OCI-LY1 (cell line): Measurements from ENCODE around the gene PIK3R1.
"Not testable (repeated sequence)": the region's sequence is repeated elsewhere in the genome, so short reads cannot be mapped to it uniquely, and the experiment has no call there.

Experiments used
- H2AFZ ChIP-seq: fragments of 200-600 bp; sonication (generic), shearing (Covaris generic); 2 replicates; pipeline ENCODE4 v1.6.0; 2014; ENCODE audit warnings: antibody characterized with exemption, mild to moderate bottlenecking, low read length
- H3F3A ChIP-seq: fragments of 200-600 bp; sonication (generic), shearing (Covaris generic); 2 replicates; pipeline ENCODE4 v1.6.0; 2014; ENCODE audit warnings: mild to moderate bottlenecking, antibody characterized with exemption, low read length, moderate library complexity; ENCODE audit not compliant: insufficient read depth
- H3K27ac ChIP-seq: fragments of 200-600 bp; sonication (generic); 2 replicates; pipeline ENCODE4 v1.5.1; 2014; ENCODE audit warnings: low read length, mixed run types, mild to moderate bottlenecking, low read depth; ENCODE audit not compliant: poor library complexity, severe bottlenecking
- H3K27me3 ChIP-seq: fragments of 200-600 bp; sonication (generic); 2 replicates; pipeline ENCODE4 v1.6.0; 2014; ENCODE audit warnings: antibody characterized with exemption, mild to moderate bottlenecking, low read length, moderate library complexity; ENCODE audit not compliant: insufficient read depth
- H3K36me3 ChIP-seq: fragments of 200-600 bp; sonication (generic); 2 replicates; pipeline ENCODE4 v1.6.1; 2014; ENCODE audit warnings: mild to moderate bottlenecking, antibody characterized with exemption, low read length, moderate library complexity, mixed read lengths; ENCODE audit not compliant: insufficient read depth
- H3K4me1 ChIP-seq: fragments of 200-600 bp; sonication (generic); 2 replicates; pipeline ENCODE4 v1.5.1; 2014; ENCODE audit warnings: mild to moderate bottlenecking, low read length, moderate library complexity; ENCODE audit not compliant: insufficient read depth, severe bottlenecking
- H3K4me2 ChIP-seq: fragments of 200-600 bp; sonication (generic), shearing (Covaris generic); 2 replicates; pipeline ENCODE4 v1.6.1; 2014; ENCODE audit warnings: low read length
- H3K4me3 ChIP-seq: fragments of 200-600 bp; sonication (generic); 2 replicates; pipeline ENCODE4 v1.5.1; 2014; ENCODE audit warnings: low read length, low read depth, mild to moderate bottlenecking, mixed read lengths; ENCODE audit not compliant: poor library complexity, severe bottlenecking
- H3K79me2 ChIP-seq: fragments of 200-600 bp; shearing (Covaris generic); 2 replicates; pipeline ENCODE4 v1.6.1; 2016; ENCODE audit warnings: mixed run types, low read length, mixed read lengths; ENCODE audit not compliant: insufficient read depth
- H3K9ac ChIP-seq: fragments of 200-600 bp; sonication (generic), shearing (Covaris generic); 2 replicates; pipeline ENCODE4 v1.6.1; 2014; ENCODE audit warnings: mild to moderate bottlenecking, low read length, mixed read lengths
- H3K9me2 ChIP-seq: fragments of 200-600 bp; sonication (generic), shearing (Covaris generic); 2 replicates; pipeline ENCODE4 v1.6.1; 2014; ENCODE audit warnings: low read depth, mild to moderate bottlenecking, low read length, mixed read lengths
- H3K9me3 ChIP-seq: fragments of 200-600 bp; shearing (Covaris generic); 2 replicates; pipeline ENCODE4 v1.6.1; 2014; ENCODE audit warnings: low read length, mixed read lengths
- H4K20me1 ChIP-seq: fragments of 200-600 bp; sonication (generic), shearing (Covaris generic); 2 replicates; pipeline ENCODE4 v1.6.0; 2016; ENCODE audit warnings: mild to moderate bottlenecking, low read length; ENCODE audit not compliant: insufficient read depth
- CTCF ChIP-seq: fragments of 200-600 bp; sonication (generic), shearing (Covaris generic); IDR thresholded peaks from 2 replicates; pipeline ENCODE4 v1.5.1; 2017; ENCODE audit warnings: mild to moderate bottlenecking, antibody characterized with exemption, low read length, moderate library complexity, mixed read lengths
- EZH2 ChIP-seq: fragments of 200-600 bp; sonication (generic), shearing (Covaris generic); IDR thresholded peaks from 2 replicates; pipeline ENCODE4 v1.8.0; 2017; ENCODE audit warnings: borderline replicate concordance, mixed run types, mild to moderate bottlenecking, antibody characterized with exemption, low read length, moderate library complexity, mixed read lengths

The PIK3R1 gene

GRCh38 chr5:68200288-68200687, 15.3 kb upstream of the PIK3R1 start:
- Histone ChIP-seq H3K36me3 (no peaks in the 10 kb centered on the region), H3K9me2 (no peaks in the 10 kb centered on the region), H3K9ac (no peak overlapping the region), H4K20me1 (no peaks in the 10 kb centered on the region), H2AFZ (no peak overlapping the region), H3K4me3 (no peak overlapping the region), H3F3A (no peaks in the 10 kb centered on the region), H3K27me3 (0 out of 2 replicates have a peak, but pooled peaks cover 5% of the 10 kb centered on the region), H3K4me2 (no peak overlapping the region), H3K4me1 (peaks cover 5% of the 10 kb centered on the region), H3K9me3 (no peaks in the 10 kb centered on the region), H3K79me2 (no peaks in the 10 kb centered on the region), H3K27ac (no peak overlapping the region)
- no peak for TF ChIP-seq EZH2
- no peak for TF ChIP-seq CTCF

- H4K20me1 ChIP-seq, H3K9ac ChIP-seq, H3K27me3 ChIP-seq, H3K9me2 ChIP-seq, H3K27ac ChIP-seq, H2AFZ ChIP-seq, H3K36me3 ChIP-seq, H3K4me3 ChIP-seq, H3F3A ChIP-seq, H3K79me2 ChIP-seq, H3K9me3 ChIP-seq, H3K4me2 ChIP-seq, H3K4me1 ChIP-seq: not testable (repeated sequence)
These were observed 4.9 kb upstream of the PIK3R1 start for GRCh38 chr5:68210654-68211053.

- H4K20me1 ChIP-seq, result no peaks in the 10 kb centered on the region
- TF ChIP-seq EZH2, result no peak
- 0 out of 2 replicates have a peak, but pooled peaks cover 3% of the 10 kb centered on the region for H3K9me3 ChIP-seq
- peaks cover 26% of the 10 kb centered on the region for H3K4me1 ChIP-seq
- H3K9me2 ChIP-seq, result no peaks in the 10 kb centered on the region
- 0 out of 2 replicates have a peak, but pooled peaks cover 3% of the 10 kb centered on the region for H3K36me3 ChIP-seq
- peak overlapping the region; percentile 90 for H3K27ac ChIP-seq
- peak overlapping the region; percentile 91 for H3K9ac ChIP-seq
- no peaks in the 10 kb centered on the region for H3F3A ChIP-seq
- peak overlapping the region; percentile 82 for H3K4me2 ChIP-seq
- H2AFZ ChIP-seq, result peak overlapping the region; percentile 29; the same call in 1 of the 2 replicates
- no peaks in the 10 kb centered on the region for H3K27me3 ChIP-seq
- H3K4me3 ChIP-seq, result peak overlapping the region; percentile 90
- peaks cover 32% of the 10 kb centered on the region for H3K79me2 ChIP-seq
These were observed 911 bp upstream of the PIK3R1 start for GRCh38 chr5:68214482-68215207.

- Histone ChIP-seq H3K36me3 (peaks cover 15% of the 10 kb centered on the region; the same call in 1 of the 2 replicates), H3K4me1 (peaks cover 26% of the 10 kb centered on the region), H3K4me2 (peak overlapping the region; percentile 90), H4K20me1 (no peaks in the 10 kb centered on the region), H2AFZ (no peak overlapping the region), H3K9me2 (no peaks in the 10 kb centered on the region), H3K4me3 (peak overlapping the region; percentile 90), H3K9me3 (no peaks in the 10 kb centered on the region), H3K9ac (peak overlapping the region; percentile 94), H3K27ac (peak overlapping the region; percentile 79), H3F3A (no peaks in the 10 kb centered on the region), H3K27me3 (no peaks in the 10 kb centered on the region), H3K79me2 (peaks cover 45% of the 10 kb centered on the region)
- TF ChIP-seq EZH2, result no peak
- TF ChIP-seq CTCF, result no peak
These were observed 315 bp downstream of the PIK3R1 start for GRCh38 chr5:68215898-68216244.
